Neural cell (in vitro differentiated cells): ENCODE measurements around the gene PPP2R2D.
"Not testable (repeated sequence)": the region's sequence is repeated elsewhere in the genome, so short reads cannot be mapped to it uniquely, and the experiment has no call there.

Experiments
- CTCF ChIP-seq: fragments of 450-650 bp; IDR thresholded peaks from 2 replicates; pipeline ENCODE4 v1.5.1; 2014; ENCODE audit warnings: antibody characterized with exemption, mild to moderate bottlenecking, moderate library complexity; ENCODE audit not compliant: poor library complexity, severe bottlenecking
- EP300 ChIP-seq: fragments of 450-650 bp; conservative IDR thresholded peaks from 2 replicates; pipeline ENCODE4 v1.6.1; 2014; ENCODE audit warnings: antibody characterized with exemption, mild to moderate bottlenecking, moderate library complexity; ENCODE audit not compliant: poor library complexity, severe bottlenecking
- EZH2 ChIP-seq: fragments of 200-600, 300-800 bp; shearing (Covaris generic), sonication (generic); IDR thresholded peaks from 2 replicates; pipeline ENCODE4 v1.6.1; 2014; ENCODE audit warnings: antibody characterized with exemption, low read length, borderline replicate concordance, mild to moderate bottlenecking; ENCODE audit not compliant: insufficient read depth, poor library complexity, severe bottlenecking
- POLR2AphosphoS5 ChIP-seq: IDR thresholded peaks from 2 replicates; pipeline ENCODE4 v1.6.1; 2012
- RAD21 ChIP-seq: fragments of 450-650 bp; conservative IDR thresholded peaks from 2 replicates; pipeline ENCODE4 v1.6.1; 2014; ENCODE audit warnings: antibody characterized with exemption, mild to moderate bottlenecking, moderate library complexity

- TF ChIP-seq CTCF, POLR2AphosphoS5, EZH2, RAD21, EP300: not testable (repeated sequence)
Observed at GRCh38 chr10:131987301-131987700, 86.5 kb downstream of the PPP2R2D start.
